Right lobe of liver (tissue), 4 donors: ENCODE measurements around the gene SCRT2.

Source experiments
- POLR2A ChIP-seq: fragments of 450-650 bp; IDR thresholded peaks from one replicate; pipeline ENCODE4 v1.6.1; 2017; ENCODE audit warnings: antibody characterized with exemption, mild to moderate bottlenecking
- TF ChIP-seq, protein P1 (sequence below), 4 donors: fragments of 200-600 bp in 3 of 4; fragments of 450-650 bp in 1 of 4; IDR thresholded peaks; one replicate each; pipeline versions ENCODE4 v1.5.1 to v1.8.0; 2016 to 2022; ENCODE audit warnings: antibody characterized with exemption in 4 of 4, mild to moderate bottlenecking in 2 of 4
- donor health status: DM: no; HTN: no; CAD: no.
- donor health status: DM: no; HTN: no; CAD: no.
- donor health status: DM: no; HTN: yes; CAD: no.

DNA sequence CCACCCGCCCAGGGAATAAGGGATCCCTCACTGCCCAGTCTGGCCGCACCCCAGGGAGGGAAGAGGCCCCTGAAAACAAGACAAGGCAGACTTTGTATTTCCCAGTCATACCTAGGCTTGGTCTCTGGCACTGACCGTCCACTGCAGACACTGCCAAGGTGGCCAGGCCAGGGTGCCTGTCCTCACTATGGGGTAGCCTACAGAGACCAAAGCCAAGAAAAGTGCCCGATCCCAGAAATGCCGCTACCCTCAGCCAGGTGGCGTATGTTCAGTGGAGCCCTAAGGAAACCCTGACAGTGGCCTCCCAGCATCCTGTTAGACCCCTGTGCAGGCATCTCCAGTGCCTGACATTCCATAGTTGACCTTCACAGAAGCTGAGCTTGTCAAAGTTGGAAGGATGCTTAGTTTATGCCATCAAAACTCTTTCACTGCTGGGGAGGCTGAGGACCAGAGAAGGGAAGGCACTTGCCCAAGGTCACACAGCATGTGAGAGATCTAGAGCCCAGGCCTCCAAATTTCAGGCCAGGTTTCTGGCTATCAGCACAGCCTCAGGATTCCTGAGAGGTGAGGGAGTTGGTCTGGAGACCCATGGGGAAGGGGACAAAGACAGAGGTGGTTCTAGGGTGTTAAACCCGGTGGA is 2.5 kb downstream of the SCRT2 start:
- TF ChIP-seq, protein P1, sequence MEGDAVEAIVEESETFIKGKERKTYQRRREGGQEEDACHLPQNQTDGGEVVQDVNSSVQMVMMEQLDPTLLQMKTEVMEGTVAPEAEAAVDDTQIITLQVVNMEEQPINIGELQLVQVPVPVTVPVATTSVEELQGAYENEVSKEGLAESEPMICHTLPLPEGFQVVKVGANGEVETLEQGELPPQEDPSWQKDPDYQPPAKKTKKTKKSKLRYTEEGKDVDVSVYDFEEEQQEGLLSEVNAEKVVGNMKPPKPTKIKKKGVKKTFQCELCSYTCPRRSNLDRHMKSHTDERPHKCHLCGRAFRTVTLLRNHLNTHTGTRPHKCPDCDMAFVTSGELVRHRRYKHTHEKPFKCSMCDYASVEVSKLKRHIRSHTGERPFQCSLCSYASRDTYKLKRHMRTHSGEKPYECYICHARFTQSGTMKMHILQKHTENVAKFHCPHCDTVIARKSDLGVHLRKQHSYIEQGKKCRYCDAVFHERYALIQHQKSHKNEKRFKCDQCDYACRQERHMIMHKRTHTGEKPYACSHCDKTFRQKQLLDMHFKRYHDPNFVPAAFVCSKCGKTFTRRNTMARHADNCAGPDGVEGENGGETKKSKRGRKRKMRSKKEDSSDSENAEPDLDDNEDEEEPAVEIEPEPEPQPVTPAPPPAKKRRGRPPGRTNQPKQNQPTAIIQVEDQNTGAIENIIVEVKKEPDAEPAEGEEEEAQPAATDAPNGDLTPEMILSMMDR (IDR thresholded peaks at IDR 0.05): peak in 2 of 4 donors; percentile 13 to 17
- TF ChIP-seq POLR2A: no peak
